Subcutaneous abdominal adipose tissue (tissue), 5 donors: ENCODE results near the gene PLEKHG3.

Source experiments
- H3K27ac ChIP-seq: one replicate; pipeline ENCODE4 v1.7.0; 2013; ENCODE audit warnings: low read depth, mild to moderate bottlenecking, inconsistent platforms, low read length, moderate library complexity
- H3K27me3 ChIP-seq, 5 donors: one replicate each; pipeline ENCODE4 v1.7.0; 2013; ENCODE audit warnings: low read length in 5 of 5, inconsistent platforms in 1 of 5; ENCODE audit not compliant: control insufficient read depth in 5 of 5, insufficient read depth in 4 of 5
- H3K36me3 ChIP-seq, 5 donors: one replicate each; pipeline ENCODE4 v1.7.0; 2013; ENCODE audit warnings: low read length in 5 of 5; ENCODE audit not compliant: control insufficient read depth in 5 of 5, insufficient read depth in 5 of 5
- H3K4me1 ChIP-seq, 5 donors: one replicate each; pipeline ENCODE4 v1.7.0; 2013; ENCODE audit warnings: low read length in 5 of 5, mild to moderate bottlenecking in 3 of 5, moderate library complexity in 1 of 5; ENCODE audit not compliant: control insufficient read depth in 5 of 5, insufficient read depth in 5 of 5
- H3K4me3 ChIP-seq, 5 donors: one replicate each; pipeline ENCODE4 v1.7.0; 2013; ENCODE audit warnings: low read length in 5 of 5, low read depth in 1 of 5
- H3K9ac ChIP-seq, 5 donors: one replicate each; pipeline ENCODE4 v1.7.0; 2013; ENCODE audit warnings: low read length in 5 of 5, mild to moderate bottlenecking in 4 of 5, moderate library complexity in 3 of 5
- H3K9me3 ChIP-seq, 5 donors: one replicate each; pipeline ENCODE4 v1.7.0; 2013; ENCODE audit warnings: low read length in 5 of 5; ENCODE audit not compliant: control insufficient read depth in 5 of 5
- donor health status: healthy.
- donor health status: healthy.
- donor health status: healthy.
- donor health status: healthy.
- donor health status: healthy.

Gene PLEKHG3

DNA sequence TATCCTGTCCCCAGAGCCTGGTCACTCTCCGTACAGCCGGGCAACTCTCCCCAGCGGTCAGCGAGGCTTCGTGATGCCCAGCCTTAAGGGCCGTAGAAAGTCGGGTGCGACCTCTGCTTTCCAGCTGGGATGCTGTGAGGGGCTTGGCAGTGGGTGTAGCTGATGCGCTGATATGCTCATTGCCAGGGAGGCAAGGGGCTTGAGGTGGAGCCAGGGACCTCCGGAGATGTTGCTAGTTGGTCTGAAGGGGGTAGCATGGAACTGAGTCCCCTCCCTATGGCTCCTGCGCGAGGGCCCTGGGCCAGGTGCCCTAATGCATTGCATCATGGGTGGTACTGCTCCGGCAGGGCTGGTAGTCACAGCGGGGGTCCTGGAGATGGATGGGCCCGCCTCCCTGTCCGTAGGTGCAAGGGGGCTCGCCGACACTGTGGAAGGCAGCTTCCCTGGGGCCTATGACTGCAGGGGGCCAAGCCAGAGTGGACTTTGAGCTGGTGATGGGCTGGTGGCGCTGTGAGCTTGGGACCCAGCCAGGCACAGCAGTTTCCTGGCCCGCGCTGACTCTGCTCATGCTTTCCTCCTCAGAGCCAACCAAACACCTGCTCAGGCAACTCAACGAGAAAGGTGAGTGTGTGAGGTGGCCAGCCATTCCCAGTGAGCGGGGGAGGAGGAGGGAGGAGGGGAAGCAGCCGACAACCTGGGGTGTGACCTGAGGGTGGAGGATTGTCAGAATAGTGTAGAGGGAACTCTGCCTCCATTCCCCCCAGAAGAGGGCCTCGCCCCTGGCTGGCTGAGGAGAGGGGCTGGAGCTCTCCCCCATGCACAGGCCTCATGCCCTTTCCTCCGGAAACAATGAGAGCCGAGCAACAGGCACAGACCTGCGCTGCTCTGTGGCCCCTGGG is 32.3 kb downstream of the PLEKHG3 start:
- H3K9ac ChIP-seq, result no peak overlapping the region
- no peaks in the 10 kb centered on the region for H3K27me3 ChIP-seq
- H3K4me1 ChIP-seq, result peaks cover 0 to 11% (median 0%) of the 10 kb centered on the region in 5 donors
- H3K36me3 ChIP-seq, result peaks cover 0 to 77% (median 58%) of the 10 kb centered on the region in 5 donors
- H3K9me3 ChIP-seq, result no peaks in the 10 kb centered on the region
- H3K4me3 ChIP-seq, result no peak overlapping the region
- no peak overlapping the region for H3K27ac ChIP-seq

DNA sequence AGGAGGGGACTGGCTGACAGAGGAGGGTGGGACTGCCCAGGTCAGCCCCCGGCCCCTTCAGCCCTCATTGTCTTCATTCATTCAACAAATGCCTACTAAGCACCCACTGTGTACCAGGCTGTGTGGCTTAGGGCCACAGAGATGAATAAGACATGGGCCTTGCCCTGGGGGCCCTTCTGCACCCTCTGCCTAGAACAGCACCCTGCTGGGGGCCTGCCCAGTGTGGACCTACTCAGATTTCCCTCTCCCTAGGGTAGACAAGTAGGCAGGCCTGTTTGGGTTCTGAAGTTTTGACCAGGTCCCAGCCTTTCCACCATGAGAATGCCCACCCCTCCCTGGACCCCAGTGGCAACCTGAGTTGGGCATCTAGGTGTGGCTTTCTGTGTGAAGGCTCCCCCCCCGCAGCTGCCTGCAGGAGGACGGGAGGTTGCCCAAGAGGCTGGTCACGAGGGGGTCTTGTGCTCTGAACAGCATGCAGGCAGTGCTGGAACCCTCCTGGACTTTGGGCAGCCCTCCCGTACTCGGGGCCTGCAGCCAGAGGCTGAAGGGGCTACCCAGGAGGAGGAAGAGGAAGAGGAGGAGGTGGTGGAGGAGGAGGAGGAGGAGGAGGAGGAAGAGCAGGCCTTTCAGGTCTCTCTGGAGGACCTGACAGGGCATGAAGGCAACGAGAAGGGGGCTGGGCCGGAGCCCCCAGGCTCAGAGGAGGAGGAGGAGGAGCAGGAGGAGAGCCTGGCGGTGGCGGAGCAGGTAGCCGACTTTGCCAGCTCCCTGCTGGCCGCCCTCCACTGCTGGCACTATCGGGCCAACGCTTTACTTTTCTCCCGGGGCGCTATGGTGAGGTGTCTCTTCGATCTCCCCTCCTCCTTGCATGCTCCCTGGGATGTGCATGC is 33.4 kb downstream of the PLEKHG3 start:
- Histone ChIP-seq H3K27me3 (no peaks in the 10 kb centered on the region), H3K9me3 (no peaks in the 10 kb centered on the region), H3K4me3 (no peak overlapping the region), H3K27ac (no peak overlapping the region), H3K4me1 (peaks cover 0 to 11% (median 0%) of the 10 kb centered on the region in 5 donors), H3K36me3 (peaks cover 0 to 77% (median 58%) of the 10 kb centered on the region in 5 donors), H3K9ac (no peak overlapping the region)

DNA sequence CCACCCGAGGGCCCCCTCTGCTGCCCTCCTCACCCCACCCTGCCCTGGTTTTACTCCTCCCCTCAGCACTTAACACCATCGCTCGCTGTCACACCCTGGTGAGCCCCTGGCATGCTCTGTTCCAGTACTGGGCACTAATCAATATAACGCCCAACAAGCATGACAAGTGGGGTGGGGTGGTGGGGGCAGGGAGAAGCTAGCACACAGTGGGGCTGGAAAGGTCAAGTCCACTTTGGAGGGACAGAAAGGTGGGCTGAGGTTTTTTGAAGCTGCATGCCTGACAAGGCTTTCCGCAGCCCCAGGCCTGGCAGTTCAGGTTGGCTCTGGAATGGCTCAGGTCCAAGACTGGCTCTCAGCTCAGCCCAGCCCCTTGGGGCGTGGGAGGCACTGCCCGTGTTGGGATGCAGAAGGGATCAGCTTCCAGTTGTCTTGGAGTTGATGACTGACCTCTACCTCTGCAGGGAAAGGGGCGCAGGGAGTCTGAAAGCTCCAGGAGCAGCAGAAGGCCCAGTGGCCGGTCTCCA is 34.1 kb downstream of the PLEKHG3 start:
- no peak overlapping the region for H3K4me3 ChIP-seq
- no peak overlapping the region for H3K9ac ChIP-seq
- H3K36me3 ChIP-seq, result peaks cover 0 to 80% (median 61%) of the 10 kb centered on the region in 5 donors
- H3K27me3 ChIP-seq, result no peaks in the 10 kb centered on the region
- peaks cover 0 to 11% (median 0%) of the 10 kb centered on the region in 5 donors for H3K4me1 ChIP-seq
- no peak overlapping the region for H3K27ac ChIP-seq
- no peaks in the 10 kb centered on the region for H3K9me3 ChIP-seq

DNA sequence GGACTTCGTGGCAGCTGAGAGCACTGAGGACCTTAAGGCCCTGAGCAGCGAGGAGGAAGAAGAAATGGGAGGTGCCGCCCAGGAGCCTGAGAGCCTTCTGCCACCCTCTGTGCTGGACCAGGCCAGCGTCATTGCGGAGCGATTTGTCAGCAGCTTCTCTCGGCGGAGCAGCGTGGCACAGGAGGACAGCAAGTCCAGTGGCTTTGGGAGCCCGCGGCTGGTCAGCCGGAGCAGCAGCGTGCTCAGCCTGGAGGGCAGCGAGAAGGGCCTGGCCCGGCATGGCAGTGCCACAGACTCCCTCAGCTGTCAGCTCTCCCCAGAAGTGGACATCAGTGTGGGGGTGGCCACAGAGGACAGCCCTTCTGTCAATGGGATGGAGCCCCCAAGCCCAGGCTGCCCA is 37.0 kb downstream of the PLEKHG3 start:
- no peak overlapping the region for H3K9ac ChIP-seq
- no peak overlapping the region for H3K27ac ChIP-seq
- H3K4me3 ChIP-seq, result no peak overlapping the region
- peaks cover 0 to 15% (median 12%) of the 10 kb centered on the region in 5 donors for H3K4me1 ChIP-seq
- H3K9me3 ChIP-seq, result peaks cover 0 to 3% (median 0%) of the 10 kb centered on the region in 5 donors
- H3K36me3 ChIP-seq, result peaks cover 0 to 83% (median 68%) of the 10 kb centered on the region in 5 donors
- H3K27me3 ChIP-seq, result no peaks in the 10 kb centered on the region

DNA sequence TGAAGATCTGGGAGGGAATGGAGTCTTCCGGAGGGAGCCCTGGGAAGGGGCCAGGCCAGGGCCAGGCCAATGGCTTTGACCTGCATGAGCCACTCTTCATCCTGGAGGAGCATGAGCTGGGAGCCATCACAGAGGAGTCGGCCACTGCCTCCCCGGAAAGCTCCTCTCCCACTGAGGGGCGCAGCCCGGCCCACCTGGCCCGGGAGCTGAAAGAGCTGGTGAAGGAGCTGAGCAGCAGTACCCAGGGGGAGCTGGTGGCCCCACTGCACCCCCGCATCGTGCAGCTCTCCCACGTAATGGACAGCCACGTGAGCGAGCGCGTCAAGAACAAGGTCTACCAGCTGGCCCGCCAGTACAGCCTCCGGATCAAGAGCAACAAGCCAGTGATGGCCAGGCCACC is 37.7 kb downstream of the PLEKHG3 start:
- Histone ChIP-seq H3K9ac (no peak overlapping the region), H3K4me3 (no peak overlapping the region), H3K4me1 (peaks cover 0 to 20% (median 19%) of the 10 kb centered on the region in 5 donors), H3K27ac (no peak overlapping the region), H3K27me3 (no peaks in the 10 kb centered on the region), H3K36me3 (peaks cover 0 to 75% (median 65%) of the 10 kb centered on the region in 5 donors), H3K9me3 (peaks cover 0 to 3% (median 0%) of the 10 kb centered on the region in 5 donors)

DNA sequence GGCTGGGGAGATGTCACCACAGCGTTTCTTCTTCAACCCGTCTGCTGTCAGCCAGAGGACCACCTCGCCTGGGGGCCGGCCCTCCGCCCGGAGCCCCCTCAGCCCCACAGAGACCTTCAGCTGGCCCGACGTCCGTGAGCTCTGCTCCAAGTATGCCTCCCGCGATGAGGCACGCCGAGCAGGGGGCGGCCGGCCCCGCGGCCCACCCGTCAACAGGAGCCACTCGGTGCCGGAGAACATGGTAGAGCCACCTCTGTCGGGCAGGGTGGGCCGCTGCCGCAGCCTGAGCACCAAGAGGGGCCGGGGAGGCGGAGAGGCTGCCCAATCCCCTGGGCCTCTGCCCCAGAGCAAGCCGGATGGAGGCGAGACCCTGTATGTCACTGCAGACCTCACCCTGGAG is 38.8 kb downstream of the PLEKHG3 start:
- peaks cover 0 to 3% (median 0%) of the 10 kb centered on the region in 5 donors for H3K9me3 ChIP-seq
- H3K4me3 ChIP-seq, result no peak overlapping the region
- peaks cover 0 to 71% (median 66%) of the 10 kb centered on the region in 5 donors for H3K36me3 ChIP-seq
- H3K27ac ChIP-seq, result no peak overlapping the region
- no peak overlapping the region for H3K9ac ChIP-seq
- H3K27me3 ChIP-seq, result no peaks in the 10 kb centered on the region
- H3K4me1 ChIP-seq, result peaks cover 0 to 21% (median 19%) of the 10 kb centered on the region in 5 donors

DNA sequence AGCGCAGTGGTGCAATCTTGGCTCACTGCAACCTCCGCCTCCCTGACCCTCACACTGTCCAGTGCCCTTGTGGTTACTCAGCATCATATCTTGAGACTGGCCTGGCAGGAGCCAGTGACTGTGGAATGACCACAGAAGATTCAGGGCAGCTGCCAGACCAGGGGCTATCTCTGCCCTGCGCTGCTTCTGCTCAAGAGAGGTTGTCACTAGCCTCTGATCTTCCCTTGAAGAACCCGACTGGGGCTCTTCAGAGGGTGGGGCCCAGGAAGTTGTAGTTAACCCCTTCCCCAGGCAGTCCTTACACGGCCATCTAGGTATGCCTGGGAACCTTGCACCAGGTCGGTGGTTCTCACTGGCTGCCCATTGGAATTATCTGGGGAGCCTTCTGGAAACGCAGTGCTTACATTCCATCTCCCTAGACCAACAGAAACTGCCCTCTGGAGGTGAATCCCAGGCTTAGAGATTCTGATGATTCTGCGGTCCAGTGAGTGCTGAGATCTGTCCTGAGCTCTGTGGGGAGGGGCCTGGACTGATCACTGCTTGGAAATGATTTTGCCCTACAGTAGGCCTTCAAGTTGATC is 41.4 kb downstream of the PLEKHG3 start:
- Histone ChIP-seq H3K9ac (no peak overlapping the region), H3K27me3 (no peaks in the 10 kb centered on the region), H3K4me3 (no peak overlapping the region), H3K4me1 (peaks cover 0 to 21% (median 19%) of the 10 kb centered on the region in 5 donors), H3K27ac (peak overlapping the region; percentile 6), H3K9me3 (peaks cover 0 to 3% (median 0%) of the 10 kb centered on the region in 5 donors), H3K36me3 (peaks cover 0 to 53% (median 50%) of the 10 kb centered on the region in 5 donors)

DNA sequence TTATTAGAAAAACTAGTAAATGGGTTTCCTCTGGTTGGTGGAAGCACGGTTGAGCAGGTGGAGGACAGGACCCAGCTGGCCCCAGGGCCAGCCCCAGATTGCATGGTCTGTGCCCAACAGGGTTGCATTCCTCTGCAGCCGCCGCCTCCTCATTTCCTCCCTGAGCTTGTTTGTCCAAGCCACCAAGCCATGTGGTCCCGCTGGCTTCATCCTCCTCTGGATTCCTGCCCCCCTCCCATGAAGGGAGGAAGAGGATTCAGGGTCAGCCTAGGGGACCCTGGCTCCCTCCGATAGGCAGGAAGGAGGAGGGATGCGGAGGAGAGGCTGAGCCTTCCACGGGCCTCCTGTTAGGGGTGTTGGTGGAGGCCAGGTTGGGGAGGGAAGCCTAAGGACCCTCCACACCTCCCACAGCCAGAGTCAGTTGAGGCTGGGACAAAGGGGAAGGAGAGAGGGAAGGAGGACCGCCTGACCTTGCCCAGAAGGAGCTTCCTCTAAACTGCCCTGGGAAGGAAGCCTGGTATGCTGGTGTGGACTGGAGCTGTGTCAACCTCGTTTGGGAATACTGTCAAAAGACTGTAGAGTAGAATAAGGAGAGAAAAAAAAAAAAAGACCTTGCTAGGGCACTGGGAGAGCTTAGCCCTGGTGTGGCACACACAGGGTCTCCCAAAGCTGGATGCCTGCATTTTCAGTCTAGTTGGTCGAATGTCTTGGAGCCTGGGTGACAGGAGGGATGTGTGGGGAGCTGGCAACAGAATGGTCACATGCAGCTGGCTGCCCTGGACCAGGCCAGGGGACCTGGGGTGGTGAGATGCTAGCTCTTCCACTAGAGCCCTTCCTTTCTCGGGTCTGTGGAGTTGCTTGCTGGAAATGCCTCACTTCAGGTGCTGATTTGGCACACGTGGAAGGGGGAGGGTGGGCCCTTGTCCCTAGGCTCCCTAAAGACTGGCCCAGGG is 42.4 kb downstream of the PLEKHG3 start:
- Histone ChIP-seq H3K27ac (no peak overlapping the region), H3K9me3 (peaks cover 0 to 3% (median 0%) of the 10 kb centered on the region in 5 donors), H3K36me3 (peaks cover 0 to 43% (median 40%) of the 10 kb centered on the region in 5 donors), H3K4me1 (peaks cover 0 to 21% (median 19%) of the 10 kb centered on the region in 5 donors), H3K9ac (no peak overlapping the region), H3K27me3 (no peaks in the 10 kb centered on the region), H3K4me3 (no peak overlapping the region)

DNA sequence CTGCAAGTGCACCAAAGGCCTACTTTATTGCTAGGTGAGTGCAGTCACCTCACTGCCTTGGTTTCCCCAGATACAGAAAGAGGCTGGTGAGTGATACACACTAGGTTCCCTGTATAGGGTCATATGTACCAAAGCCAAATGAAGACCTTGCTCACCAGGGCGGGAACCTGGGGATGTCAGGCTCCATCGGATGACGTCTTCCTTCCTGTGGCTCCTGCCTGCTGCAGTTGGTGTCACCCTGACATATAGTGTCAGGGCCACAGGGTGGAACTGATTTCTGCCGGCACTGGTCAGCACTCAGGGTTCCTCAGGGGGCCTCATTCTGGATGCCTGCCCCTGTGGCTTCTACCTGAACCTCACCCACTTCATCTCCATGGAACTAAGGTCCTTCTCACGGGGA is 43.1 kb downstream of the PLEKHG3 start:
- peaks cover 0 to 21% (median 19%) of the 10 kb centered on the region in 5 donors for H3K4me1 ChIP-seq
- H3K27ac ChIP-seq, result no peak overlapping the region
- no peak overlapping the region for H3K9ac ChIP-seq
- peaks cover 0 to 3% (median 0%) of the 10 kb centered on the region in 5 donors for H3K9me3 ChIP-seq
- no peak overlapping the region for H3K4me3 ChIP-seq
- H3K27me3 ChIP-seq, result no peaks in the 10 kb centered on the region
- peaks cover 0 to 36% (median 33%) of the 10 kb centered on the region in 5 donors for H3K36me3 ChIP-seq
